AG09319 (cell line): ENCODE data around the gene PAPOLG.

ENCODE experiments used
- DNase-seq: peaks from one replicate; pipeline ENCODE4 v3.0.0-alpha.2; 2010; ENCODE audit warnings: low read depth; ENCODE audit errors: extremely low read depth
- CTCF ChIP-seq: IDR thresholded peaks from 2 replicates; pipeline ENCODE4 v1.5.1; 2011; ENCODE audit warnings: low read depth, mild to moderate bottlenecking, inconsistent platforms, low read length, moderate library complexity

The PAPOLG gene

GRCh38 chr2:60818272-60818671 lies 62.2 kb downstream of the PAPOLG start:
- no peak; the same call in none of the 2 replicates for TF ChIP-seq CTCF
- no peak for DNase-seq

GRCh38 chr2:60819155-60819862 lies 63.2 kb downstream of the PAPOLG start:
- DNase-seq: no peak
- no peak for TF ChIP-seq CTCF

- TF ChIP-seq CTCF: no peak
These were observed 63.9 kb downstream of the PAPOLG start for GRCh38 chr2:60819936-60820335.

GRCh38 chr2:60820416-60821132 lies 64.5 kb downstream of the PAPOLG start:
- DNase-seq: no peak
- no peak for TF ChIP-seq CTCF

More at GRCh38 chr2:60819936-60820335, 63.9 kb downstream of the PAPOLG start:
- no peak for DNase-seq

- TF ChIP-seq CTCF: no peak
These were observed 65.0 kb downstream of the PAPOLG start for GRCh38 chr2:60821133-60821469.

GRCh38 chr2:60821587-60822302 lies 65.7 kb downstream of the PAPOLG start:
- DNase-seq: no peak
- TF ChIP-seq CTCF: no peak

More at GRCh38 chr2:60821133-60821469, 65.0 kb downstream of the PAPOLG start:
- DNase-seq: no peak

- no peak for TF ChIP-seq CTCF
- no peak for DNase-seq
These were observed 66.9 kb downstream of the PAPOLG start for GRCh38 chr2:60822987-60823386.
